ENCODE data around the gene FAM81A.

DNA sequence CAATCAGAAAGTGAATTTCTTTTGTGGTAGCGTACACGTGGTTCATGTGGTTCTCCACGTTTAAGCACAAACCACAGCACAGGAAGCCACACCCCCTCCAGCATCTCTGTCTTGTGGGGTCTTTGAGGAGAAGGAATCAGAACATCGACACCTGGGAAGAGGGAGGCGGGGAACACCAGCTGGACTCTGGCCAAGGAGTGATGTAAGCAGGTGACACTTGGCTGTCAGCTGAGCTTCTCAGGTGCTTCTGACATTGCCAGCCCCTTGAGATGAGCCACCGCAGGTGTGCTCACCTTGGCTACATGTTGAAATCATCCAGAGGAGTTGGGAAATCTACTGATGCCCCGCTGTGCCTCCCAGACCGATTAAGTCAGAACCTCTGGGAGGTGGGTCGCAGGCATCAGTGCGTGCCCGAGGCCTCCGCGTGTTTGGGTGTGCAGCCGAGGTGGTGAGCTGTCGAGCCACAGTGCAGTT lies 85.0 kb downstream of the FAM81A start:
- TF ChIP-seq CTCF (conservative IDR thresholded peaks at IDR 0.05 in 1 of 2, IDR thresholded peaks at IDR 0.05 in 1 of 2; ENCODE audit: low read depth in 1 of 2, low read length in 2 of 2) (no peak), EZH2 (IDR thresholded peaks at IDR 0.05; ENCODE audit: low read length, missing control alignments) (no peak)
